ENCODE data around the gene ABHD6. TPM values are rescaled to one million over a fixed set of nuclear protein-coding genes. Genes with fewer than 3 reads are reported as not detected.

ABHD6 gene
- total RNA-seq, 1 experiment from 2014 or later = 12.7 TPM

DNA sequence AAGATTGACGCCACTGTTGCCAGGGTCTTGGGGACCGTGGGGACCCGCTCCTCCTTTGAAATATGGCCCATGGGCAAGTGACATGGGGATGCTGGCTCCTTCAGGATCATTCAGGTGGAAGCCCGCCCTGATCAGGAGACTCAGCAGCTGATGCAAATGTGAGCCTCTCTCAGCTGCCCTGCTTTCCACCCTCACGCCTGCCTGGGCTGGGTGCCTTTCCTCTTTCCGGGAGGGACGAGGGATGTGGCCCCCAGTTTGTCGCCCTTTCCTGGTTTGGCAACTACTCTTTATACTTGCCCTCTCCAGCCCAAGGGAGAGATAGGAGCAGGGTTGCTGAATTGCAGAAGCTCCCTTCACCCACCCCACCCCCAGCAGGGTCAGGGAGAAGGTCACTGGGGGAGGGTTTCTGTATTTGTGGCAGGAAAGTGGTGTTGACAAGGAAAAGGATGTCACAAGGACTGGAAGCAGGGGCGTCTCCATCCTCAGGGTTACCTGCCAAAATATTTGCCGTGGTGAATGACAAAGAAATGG lies 48.6 kb upstream of the ABHD6 start:
- CTCF ChIA-PET = interaction anchor here (1.0 to 6.2 kb wide), 8 partner anchors 9 to 443 kb away, joined by 3 to 116 read pairs (median 7); partner anchors contain the start of genes HTD2 and RPP14
- Histone ChIP-seq H2AFZ (ENCODE audit: low read depth, low read length, poor library complexity, severe bottlenecking) (no peak overlapping the region), H3K9me3 (ENCODE audit: control insufficient read depth in 1 of 2, insufficient read depth in 1 of 2, low read depth in 1 of 2, low read length in 2 of 2) (no peaks in the 10 kb centered on the region), H3K27me3 (ENCODE audit: insufficient read depth, low read length) (no peaks in the 10 kb centered on the region), H3K36me3 (ENCODE audit: control insufficient read depth in 1 of 2, insufficient read depth in 2 of 2, low read length in 2 of 2) (no peaks in the 10 kb centered on the region), H3K4me3 (replicated peaks in 1 of 2; ENCODE audit: low read depth in 1 of 2, low read length in 2 of 2) (no peak overlapping the region), H4K20me1 (ENCODE audit: insufficient read depth) (no peaks in the 10 kb centered on the region), H3K9me2 (ENCODE audit: insufficient read depth) (no peaks in the 10 kb centered on the region), H3K4me2 (ENCODE audit: low read length) (no peak overlapping the region), H3K4me1 (ENCODE audit: control insufficient read depth in 1 of 2, insufficient read depth in 2 of 2, low read length in 2 of 2) (peaks cover 2 to 11% of the 10 kb centered on the region in 2 experiments; a peak in 3 of 4 replicates), H3K27ac (ENCODE audit: low read depth, low read length) (no peak overlapping the region), H3K79me2 (ENCODE audit: insufficient read depth, low read length) (no peaks in the 10 kb centered on the region), H3K9ac (ENCODE audit: low read length) (no peak overlapping the region)
- no peak for TF ChIP-seq SIN3A (IDR thresholded peaks at IDR 0.05; ENCODE audit: low read depth)
- TF ChIP-seq SP1 (IDR thresholded peaks at IDR 0.05; ENCODE audit: low read depth) = no peak
- TF ChIP-seq, protein P1, sequence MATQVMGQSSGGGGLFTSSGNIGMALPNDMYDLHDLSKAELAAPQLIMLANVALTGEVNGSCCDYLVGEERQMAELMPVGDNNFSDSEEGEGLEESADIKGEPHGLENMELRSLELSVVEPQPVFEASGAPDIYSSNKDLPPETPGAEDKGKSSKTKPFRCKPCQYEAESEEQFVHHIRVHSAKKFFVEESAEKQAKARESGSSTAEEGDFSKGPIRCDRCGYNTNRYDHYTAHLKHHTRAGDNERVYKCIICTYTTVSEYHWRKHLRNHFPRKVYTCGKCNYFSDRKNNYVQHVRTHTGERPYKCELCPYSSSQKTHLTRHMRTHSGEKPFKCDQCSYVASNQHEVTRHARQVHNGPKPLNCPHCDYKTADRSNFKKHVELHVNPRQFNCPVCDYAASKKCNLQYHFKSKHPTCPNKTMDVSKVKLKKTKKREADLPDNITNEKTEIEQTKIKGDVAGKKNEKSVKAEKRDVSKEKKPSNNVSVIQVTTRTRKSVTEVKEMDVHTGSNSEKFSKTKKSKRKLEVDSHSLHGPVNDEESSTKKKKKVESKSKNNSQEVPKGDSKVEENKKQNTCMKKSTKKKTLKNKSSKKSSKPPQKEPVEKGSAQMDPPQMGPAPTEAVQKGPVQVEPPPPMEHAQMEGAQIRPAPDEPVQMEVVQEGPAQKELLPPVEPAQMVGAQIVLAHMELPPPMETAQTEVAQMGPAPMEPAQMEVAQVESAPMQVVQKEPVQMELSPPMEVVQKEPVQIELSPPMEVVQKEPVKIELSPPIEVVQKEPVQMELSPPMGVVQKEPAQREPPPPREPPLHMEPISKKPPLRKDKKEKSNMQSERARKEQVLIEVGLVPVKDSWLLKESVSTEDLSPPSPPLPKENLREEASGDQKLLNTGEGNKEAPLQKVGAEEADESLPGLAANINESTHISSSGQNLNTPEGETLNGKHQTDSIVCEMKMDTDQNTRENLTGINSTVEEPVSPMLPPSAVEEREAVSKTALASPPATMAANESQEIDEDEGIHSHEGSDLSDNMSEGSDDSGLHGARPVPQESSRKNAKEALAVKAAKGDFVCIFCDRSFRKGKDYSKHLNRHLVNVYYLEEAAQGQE (IDR thresholded peaks at IDR 0.05; ENCODE audit: low read depth) = no peak
- TF ChIP-seq, protein P2, sequence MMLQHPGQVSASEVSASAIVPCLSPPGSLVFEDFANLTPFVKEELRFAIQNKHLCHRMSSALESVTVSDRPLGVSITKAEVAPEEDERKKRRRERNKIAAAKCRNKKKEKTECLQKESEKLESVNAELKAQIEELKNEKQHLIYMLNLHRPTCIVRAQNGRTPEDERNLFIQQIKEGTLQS (IDR thresholded peaks at IDR 0.05) = no peak
- TF ChIP-seq, protein P3, sequence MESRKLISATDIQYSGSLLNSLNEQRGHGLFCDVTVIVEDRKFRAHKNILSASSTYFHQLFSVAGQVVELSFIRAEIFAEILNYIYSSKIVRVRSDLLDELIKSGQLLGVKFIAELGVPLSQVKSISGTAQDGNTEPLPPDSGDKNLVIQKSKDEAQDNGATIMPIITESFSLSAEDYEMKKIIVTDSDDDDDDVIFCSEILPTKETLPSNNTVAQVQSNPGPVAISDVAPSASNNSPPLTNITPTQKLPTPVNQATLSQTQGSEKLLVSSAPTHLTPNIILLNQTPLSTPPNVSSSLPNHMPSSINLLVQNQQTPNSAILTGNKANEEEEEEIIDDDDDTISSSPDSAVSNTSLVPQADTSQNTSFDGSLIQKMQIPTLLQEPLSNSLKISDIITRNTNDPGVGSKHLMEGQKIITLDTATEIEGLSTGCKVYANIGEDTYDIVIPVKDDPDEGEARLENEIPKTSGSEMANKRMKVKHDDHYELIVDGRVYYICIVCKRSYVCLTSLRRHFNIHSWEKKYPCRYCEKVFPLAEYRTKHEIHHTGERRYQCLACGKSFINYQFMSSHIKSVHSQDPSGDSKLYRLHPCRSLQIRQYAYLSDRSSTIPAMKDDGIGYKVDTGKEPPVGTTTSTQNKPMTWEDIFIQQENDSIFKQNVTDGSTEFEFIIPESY (IDR thresholded peaks at IDR 0.05; ENCODE audit: extremely low read depth, insufficient replicate concordance, low read length) = no peak
- no peak for TF ChIP-seq ELF1 (IDR thresholded peaks at IDR 0.05; ENCODE audit: borderline replicate concordance, low read depth)
- no peak for TF ChIP-seq YY1 (IDR thresholded peaks at IDR 0.05; ENCODE audit: extremely low read depth, insufficient replicate concordance, low read depth, low read length)
- TF ChIP-seq FOSL1 (IDR thresholded peaks at IDR 0.05; ENCODE audit: low read depth) = no peak
- no peak for TF ChIP-seq POLR2AphosphoS5 (IDR thresholded peaks at IDR 0.05; ENCODE audit: low read depth, low read length)
- TF ChIP-seq, protein P4, sequence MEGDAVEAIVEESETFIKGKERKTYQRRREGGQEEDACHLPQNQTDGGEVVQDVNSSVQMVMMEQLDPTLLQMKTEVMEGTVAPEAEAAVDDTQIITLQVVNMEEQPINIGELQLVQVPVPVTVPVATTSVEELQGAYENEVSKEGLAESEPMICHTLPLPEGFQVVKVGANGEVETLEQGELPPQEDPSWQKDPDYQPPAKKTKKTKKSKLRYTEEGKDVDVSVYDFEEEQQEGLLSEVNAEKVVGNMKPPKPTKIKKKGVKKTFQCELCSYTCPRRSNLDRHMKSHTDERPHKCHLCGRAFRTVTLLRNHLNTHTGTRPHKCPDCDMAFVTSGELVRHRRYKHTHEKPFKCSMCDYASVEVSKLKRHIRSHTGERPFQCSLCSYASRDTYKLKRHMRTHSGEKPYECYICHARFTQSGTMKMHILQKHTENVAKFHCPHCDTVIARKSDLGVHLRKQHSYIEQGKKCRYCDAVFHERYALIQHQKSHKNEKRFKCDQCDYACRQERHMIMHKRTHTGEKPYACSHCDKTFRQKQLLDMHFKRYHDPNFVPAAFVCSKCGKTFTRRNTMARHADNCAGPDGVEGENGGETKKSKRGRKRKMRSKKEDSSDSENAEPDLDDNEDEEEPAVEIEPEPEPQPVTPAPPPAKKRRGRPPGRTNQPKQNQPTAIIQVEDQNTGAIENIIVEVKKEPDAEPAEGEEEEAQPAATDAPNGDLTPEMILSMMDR (IDR thresholded peaks at IDR 0.05 in 2 of 3, conservative IDR thresholded peaks at IDR 0.05 in 1 of 3; ENCODE audit: borderline replicate concordance in 1 of 3, insufficient read depth in 1 of 3, low read depth in 2 of 3, low read length in 2 of 3) = no peak
- no peak for TF ChIP-seq CEBPB (IDR thresholded peaks at IDR 0.05; ENCODE audit: low read depth)
- TF ChIP-seq ZNF274 (IDR thresholded peaks at IDR 0.05; ENCODE audit: low read depth, low read length) = no peak
- no peak for TF ChIP-seq JUND (IDR thresholded peaks at IDR 0.05)
- TF ChIP-seq, protein P5, sequence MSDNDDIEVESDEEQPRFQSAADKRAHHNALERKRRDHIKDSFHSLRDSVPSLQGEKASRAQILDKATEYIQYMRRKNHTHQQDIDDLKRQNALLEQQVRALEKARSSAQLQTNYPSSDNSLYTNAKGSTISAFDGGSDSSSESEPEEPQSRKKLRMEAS (IDR thresholded peaks at IDR 0.05) = no peak
- no peak for TF ChIP-seq EZH2phosphoT487 (IDR thresholded peaks at IDR 0.05; ENCODE audit: borderline replicate concordance)
- DNase-seq (ENCODE audit: low read depth, low spot score) (no peak), ATAC-seq (no peak)
- RAD21 ChIA-PET (ENCODE audit: low non-redundant PET in 1 of 2, low total read pairs in 2 of 2, uncharacterized antibody in 2 of 2, unreplicated experiment in 2 of 2) = interaction anchor here (1.3 to 1.7 kb wide), 3 partner anchors 110 to 117 kb away, joined by 7 to 25 read pairs (median 15); partner anchors contain the start of genes HTD2 (in 1 of the 2) and RPP14 (in 1 of the 2)
- POLR2A ChIA-PET = interaction anchor here (1.7 kb wide), 1 partner anchor 118 kb away, joined by 18 read pairs; the partner anchor contains the start of genes HTD2 and RPP14
- no TSS peak for BruUV-seq (replicated peaks)
- intact Hi-C loops (cut with micrococcal nuclease) = no loop called here
